ENCODE results near the gene UBR4. TPM values are rescaled to one million over a fixed set of nuclear protein-coding genes. Genes with fewer than 3 reads are reported as not detected.
"Not testable (repeated sequence)": the region's sequence is repeated elsewhere in the genome, so short reads cannot be mapped to it uniquely, and the experiment has no call there.

Gene UBR4
- polyA plus RNA-seq, 1 donor from 2014 or later = 49.7 TPM

DNA sequence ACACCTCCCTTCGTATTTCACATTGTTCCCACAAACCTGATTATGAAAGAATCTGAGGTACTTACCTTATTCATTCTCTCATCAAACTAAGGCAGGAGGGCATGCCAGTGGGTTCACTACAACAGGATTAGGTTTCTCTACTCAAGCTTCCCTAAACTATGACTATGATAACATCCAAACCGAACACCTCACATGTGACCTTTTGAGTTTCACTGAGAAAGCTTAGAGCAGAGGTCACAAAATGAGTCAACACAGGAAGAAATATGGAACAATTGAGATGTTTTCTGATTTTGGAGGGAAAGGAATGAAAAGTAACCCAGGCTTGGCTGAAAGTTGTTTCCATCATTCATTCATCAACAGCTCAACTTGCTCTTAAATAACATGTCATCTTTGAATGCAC lies 24.1 kb downstream of the UBR4 start:
- no peak overlapping the region for H3K4me2 ChIP-seq (ENCODE audit: low read length)
- no peak overlapping the region for H3K9ac ChIP-seq (ENCODE audit: low read length)
- TF ChIP-seq EP300 (conservative IDR thresholded peaks at IDR 0.05; ENCODE audit: poor library complexity, severe bottlenecking) (no peak), EZH2 (IDR thresholded peaks at IDR 0.05; ENCODE audit: borderline replicate concordance, insufficient read depth, low read length, poor library complexity, severe bottlenecking) (no peak), POLR2AphosphoS5 (IDR thresholded peaks at IDR 0.05) (no peak), TAF1 (IDR thresholded peaks at IDR 0.05; ENCODE audit: low read depth) (no peak), MXI1 (conservative IDR thresholded peaks at IDR 0.05; ENCODE audit: poor library complexity, severe bottlenecking) (no peak)
- TF ChIP-seq, protein P1, sequence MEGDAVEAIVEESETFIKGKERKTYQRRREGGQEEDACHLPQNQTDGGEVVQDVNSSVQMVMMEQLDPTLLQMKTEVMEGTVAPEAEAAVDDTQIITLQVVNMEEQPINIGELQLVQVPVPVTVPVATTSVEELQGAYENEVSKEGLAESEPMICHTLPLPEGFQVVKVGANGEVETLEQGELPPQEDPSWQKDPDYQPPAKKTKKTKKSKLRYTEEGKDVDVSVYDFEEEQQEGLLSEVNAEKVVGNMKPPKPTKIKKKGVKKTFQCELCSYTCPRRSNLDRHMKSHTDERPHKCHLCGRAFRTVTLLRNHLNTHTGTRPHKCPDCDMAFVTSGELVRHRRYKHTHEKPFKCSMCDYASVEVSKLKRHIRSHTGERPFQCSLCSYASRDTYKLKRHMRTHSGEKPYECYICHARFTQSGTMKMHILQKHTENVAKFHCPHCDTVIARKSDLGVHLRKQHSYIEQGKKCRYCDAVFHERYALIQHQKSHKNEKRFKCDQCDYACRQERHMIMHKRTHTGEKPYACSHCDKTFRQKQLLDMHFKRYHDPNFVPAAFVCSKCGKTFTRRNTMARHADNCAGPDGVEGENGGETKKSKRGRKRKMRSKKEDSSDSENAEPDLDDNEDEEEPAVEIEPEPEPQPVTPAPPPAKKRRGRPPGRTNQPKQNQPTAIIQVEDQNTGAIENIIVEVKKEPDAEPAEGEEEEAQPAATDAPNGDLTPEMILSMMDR (IDR thresholded peaks at IDR 0.05; ENCODE audit: poor library complexity, severe bottlenecking) = no peak
- H3F3A ChIP-seq (ENCODE audit: insufficient read depth, low read length, poor library complexity, severe bottlenecking) = no peaks in the 10 kb centered on the region
- no peaks in the 10 kb centered on the region for H3K9me3 ChIP-seq (ENCODE audit: low read length)
- H3K27ac ChIP-seq (ENCODE audit: low read length) = no peak overlapping the region
- no peaks in the 10 kb centered on the region for H3K9me2 ChIP-seq (ENCODE audit: insufficient read depth, low read length)
- no peak overlapping the region for H2AFZ ChIP-seq (ENCODE audit: low read depth, low read length)
- H3K36me3 ChIP-seq (ENCODE audit: insufficient read depth, low read length) = peaks cover 19% of the 10 kb centered on the region
- no peak overlapping the region for H3K4me3 ChIP-seq (ENCODE audit: low read length)
- no peaks in the 10 kb centered on the region for H3K27me3 ChIP-seq (ENCODE audit: insufficient read depth, low read depth, low read length)
- no peaks in the 10 kb centered on the region for H3K79me2 ChIP-seq (replicated peaks; ENCODE audit: insufficient read depth, low read length)
- H4K20me1 ChIP-seq (ENCODE audit: insufficient read depth) = no peaks in the 10 kb centered on the region

DNA sequence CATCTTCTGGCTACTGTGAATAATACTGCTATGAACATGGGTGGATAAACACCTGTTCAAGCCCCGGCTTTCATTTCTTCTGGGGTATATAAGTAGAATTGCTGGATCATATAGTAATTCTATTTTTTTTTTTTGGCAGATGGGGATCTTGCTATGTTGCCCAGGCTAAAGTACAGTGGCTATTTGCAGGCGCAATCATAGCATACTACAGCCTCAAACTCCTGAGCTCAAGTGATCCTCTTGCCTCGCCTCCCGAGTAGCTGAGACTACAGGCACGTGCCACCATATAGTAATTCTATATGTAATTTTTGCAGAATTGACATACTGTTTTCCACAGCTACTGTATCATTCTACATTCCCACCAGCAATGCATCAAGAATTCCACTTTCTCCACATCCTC lies 27.8 kb downstream of the UBR4 start:
- no peak overlapping the region for H2AFZ ChIP-seq (ENCODE audit: low read depth, low read length)
- H3F3A ChIP-seq (ENCODE audit: insufficient read depth, low read length, poor library complexity, severe bottlenecking) = no peaks in the 10 kb centered on the region
- H3K9ac ChIP-seq (ENCODE audit: low read length) = no peak overlapping the region
- no peaks in the 10 kb centered on the region for H3K9me3 ChIP-seq (ENCODE audit: low read length)
- no peak overlapping the region for H3K4me3 ChIP-seq (ENCODE audit: low read length)
- no peak for TF ChIP-seq TAF1 (IDR thresholded peaks at IDR 0.05; ENCODE audit: low read depth)
- TF ChIP-seq RAD21 (conservative IDR thresholded peaks at IDR 0.05) = no peak
- TF ChIP-seq, protein P2, sequence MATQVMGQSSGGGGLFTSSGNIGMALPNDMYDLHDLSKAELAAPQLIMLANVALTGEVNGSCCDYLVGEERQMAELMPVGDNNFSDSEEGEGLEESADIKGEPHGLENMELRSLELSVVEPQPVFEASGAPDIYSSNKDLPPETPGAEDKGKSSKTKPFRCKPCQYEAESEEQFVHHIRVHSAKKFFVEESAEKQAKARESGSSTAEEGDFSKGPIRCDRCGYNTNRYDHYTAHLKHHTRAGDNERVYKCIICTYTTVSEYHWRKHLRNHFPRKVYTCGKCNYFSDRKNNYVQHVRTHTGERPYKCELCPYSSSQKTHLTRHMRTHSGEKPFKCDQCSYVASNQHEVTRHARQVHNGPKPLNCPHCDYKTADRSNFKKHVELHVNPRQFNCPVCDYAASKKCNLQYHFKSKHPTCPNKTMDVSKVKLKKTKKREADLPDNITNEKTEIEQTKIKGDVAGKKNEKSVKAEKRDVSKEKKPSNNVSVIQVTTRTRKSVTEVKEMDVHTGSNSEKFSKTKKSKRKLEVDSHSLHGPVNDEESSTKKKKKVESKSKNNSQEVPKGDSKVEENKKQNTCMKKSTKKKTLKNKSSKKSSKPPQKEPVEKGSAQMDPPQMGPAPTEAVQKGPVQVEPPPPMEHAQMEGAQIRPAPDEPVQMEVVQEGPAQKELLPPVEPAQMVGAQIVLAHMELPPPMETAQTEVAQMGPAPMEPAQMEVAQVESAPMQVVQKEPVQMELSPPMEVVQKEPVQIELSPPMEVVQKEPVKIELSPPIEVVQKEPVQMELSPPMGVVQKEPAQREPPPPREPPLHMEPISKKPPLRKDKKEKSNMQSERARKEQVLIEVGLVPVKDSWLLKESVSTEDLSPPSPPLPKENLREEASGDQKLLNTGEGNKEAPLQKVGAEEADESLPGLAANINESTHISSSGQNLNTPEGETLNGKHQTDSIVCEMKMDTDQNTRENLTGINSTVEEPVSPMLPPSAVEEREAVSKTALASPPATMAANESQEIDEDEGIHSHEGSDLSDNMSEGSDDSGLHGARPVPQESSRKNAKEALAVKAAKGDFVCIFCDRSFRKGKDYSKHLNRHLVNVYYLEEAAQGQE (IDR thresholded peaks at IDR 0.05; ENCODE audit: borderline replicate concordance) = no peak
- TF ChIP-seq SMC3 (conservative IDR thresholded peaks at IDR 0.05; ENCODE audit: poor library complexity) = no peak
- no peak for TF ChIP-seq MXI1 (conservative IDR thresholded peaks at IDR 0.05; ENCODE audit: poor library complexity, severe bottlenecking)
- TF ChIP-seq, protein P1 (IDR thresholded peaks at IDR 0.05; ENCODE audit: poor library complexity, severe bottlenecking) = no peak
- TF ChIP-seq POLR2AphosphoS5 (IDR thresholded peaks at IDR 0.05) = no peak
- no peak for TF ChIP-seq EZH2 (IDR thresholded peaks at IDR 0.05; ENCODE audit: borderline replicate concordance, insufficient read depth, low read length, poor library complexity, severe bottlenecking)
- TF ChIP-seq EP300 (conservative IDR thresholded peaks at IDR 0.05; ENCODE audit: poor library complexity, severe bottlenecking) = no peak
- H3K4me2 ChIP-seq (ENCODE audit: low read length) = no peak overlapping the region
- H4K20me1 ChIP-seq (ENCODE audit: insufficient read depth) = no peaks in the 10 kb centered on the region
- no peak overlapping the region for H3K27ac ChIP-seq (ENCODE audit: low read length)
- H3K36me3 ChIP-seq (ENCODE audit: insufficient read depth, low read length) = peaks cover 19% of the 10 kb centered on the region
- H3K27me3 ChIP-seq (ENCODE audit: insufficient read depth, low read depth, low read length) = no peaks in the 10 kb centered on the region
- no peaks in the 10 kb centered on the region for H3K9me2 ChIP-seq (ENCODE audit: insufficient read depth, low read length)
- H3K79me2 ChIP-seq (replicated peaks; ENCODE audit: insufficient read depth, low read length) = no peaks in the 10 kb centered on the region

DNA sequence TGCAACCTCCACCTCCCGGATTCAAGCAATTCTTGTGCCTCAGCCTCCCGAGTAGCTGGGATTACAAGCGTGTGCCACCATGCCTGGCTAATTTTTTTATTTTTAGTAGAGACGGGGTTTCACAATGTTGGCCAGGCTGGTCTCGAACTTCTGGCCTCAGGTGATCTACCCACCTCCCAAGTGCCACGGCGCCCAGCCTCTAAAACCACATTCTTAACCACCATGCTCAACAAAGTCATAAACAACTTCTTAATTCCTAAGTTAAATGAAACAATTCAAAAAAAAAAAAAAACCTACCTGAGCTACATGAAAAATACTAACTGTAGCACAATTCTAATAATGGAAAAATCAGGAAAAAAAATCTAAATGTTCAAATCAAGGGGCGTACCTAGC lies 29.8 kb downstream of the UBR4 start:
- not testable (repeated sequence) for H3K4me3 ChIP-seq (ENCODE audit: low read length); H3K27me3 ChIP-seq (ENCODE audit: insufficient read depth, low read depth, low read length); H3K79me2 ChIP-seq (replicated peaks; ENCODE audit: insufficient read depth, low read length); H3K4me2 ChIP-seq (ENCODE audit: low read length); H3K9me2 ChIP-seq (ENCODE audit: insufficient read depth, low read length); H3K9me3 ChIP-seq (ENCODE audit: low read length); H3F3A ChIP-seq (ENCODE audit: insufficient read depth, low read length, poor library complexity, severe bottlenecking); H3K9ac ChIP-seq (ENCODE audit: low read length); H3K27ac ChIP-seq (ENCODE audit: low read length); H4K20me1 ChIP-seq (ENCODE audit: insufficient read depth); H2AFZ ChIP-seq (ENCODE audit: low read depth, low read length)
- H3K36me3 ChIP-seq (ENCODE audit: insufficient read depth, low read length) = peaks cover 10% of the 10 kb centered on the region
